SW480 (cell line): ENCODE data around the gene OLFM2.
"Not testable (repeated sequence)": the region's sequence is repeated elsewhere in the genome, so short reads cannot be mapped to it uniquely, and the experiment has no call there.

Source experiments
- DNase-seq: peaks from one replicate; pipeline ENCODE4 v3.0.0-alpha.2; 2016; ENCODE audit warnings: low spot score

Gene OLFM2

GRCh38 chr19:9936326-9937000 is at the start of gene OLFM2:
Gene OLFM2, minus strand, starts transcription at chr19:9936515. Its CDS starts 149 bp downstream, at chr19:9936366.
- no peak for DNase-seq

GRCh38 chr19:9981406-9982260 is 45.3 kb upstream of the OLFM2 start:
- DNase-seq: no peak

- no peak for DNase-seq
These were observed 35.8 kb upstream of the OLFM2 start for GRCh38 chr19:9972103-9972502.

- DNase-seq: no peak
These were observed 35.0 kb upstream of the OLFM2 start for GRCh38 chr19:9971166-9971897.

- DNase-seq: no peak
These were observed 34.2 kb upstream of the OLFM2 start for GRCh38 chr19:9970481-9970880.

- DNase-seq: no peak
These were observed 33.3 kb upstream of the OLFM2 start for GRCh38 chr19:9969688-9969975.

- DNase-seq: no peak
These were observed 32.7 kb upstream of the OLFM2 start for GRCh38 chr19:9968820-9969687.

- no peak for DNase-seq
These were observed 31.0 kb upstream of the OLFM2 start for GRCh38 chr19:9967326-9967725.

GRCh38 chr19:9966448-9966847 is 30.1 kb upstream of the OLFM2 start:
- DNase-seq: no peak

- DNase-seq: no peak
These were observed 29.7 kb upstream of the OLFM2 start for GRCh38 chr19:9966024-9966423.

GRCh38 chr19:9962623-9963290 is 26.4 kb upstream of the OLFM2 start:
- no peak for DNase-seq

GRCh38 chr19:9961103-9961502 is 24.8 kb upstream of the OLFM2 start:
- DNase-seq: no peak

- DNase-seq: no peak
These were observed 22.1 kb upstream of the OLFM2 start for GRCh38 chr19:9958379-9958821.

GRCh38 chr19:9956956-9957355 is 20.6 kb upstream of the OLFM2 start:
- no peak for DNase-seq

- no peak for DNase-seq
These were observed 17.7 kb upstream of the OLFM2 start for GRCh38 chr19:9953802-9954542.

GRCh38 chr19:9952276-9952675 is 16.0 kb upstream of the OLFM2 start:
- DNase-seq: no peak

GRCh38 chr19:9947441-9947840 is 11.1 kb upstream of the OLFM2 start:
- no peak for DNase-seq

GRCh38 chr19:9946528-9947125 is 10.3 kb upstream of the OLFM2 start:
- DNase-seq: not testable (repeated sequence)

GRCh38 chr19:9945319-9945966 is 9.1 kb upstream of the OLFM2 start:
- DNase-seq: no peak

- no peak for DNase-seq
These were observed 7.4 kb upstream of the OLFM2 start for GRCh38 chr19:9943744-9944143.
